Keratinocyte (primary cell): Measurements from ENCODE around the gene SHANK1. TPM values are rescaled to one million over a fixed set of nuclear protein-coding genes. Genes with fewer than 3 reads are reported as not detected.

Experiments
- DNase-seq: peaks from one replicate; pipeline ENCODE4 v3.0.0-alpha.2; 2011; ENCODE audit warnings: low read depth, missing footprints, low spot score
- FAIRE-seq: peaks from 2 replicates; lab custom pipeline; 2011; peaks lifted over from hg19 to GRCh38; lab: Jason Lieb, UNC
- H2AFZ ChIP-seq: 2 replicates; pipeline ENCODE4 v1.6.0; 2012; ENCODE audit warnings: low read length, control low read depth, inconsistent platforms; ENCODE audit not compliant: control insufficient read depth
- H3K27ac ChIP-seq: 2 replicates; pipeline ENCODE4 v1.5.1; 2011; ENCODE audit warnings: low read length; ENCODE audit not compliant: control insufficient read depth, insufficient read depth
- H3K27me3 ChIP-seq: 3 replicates; pipeline ENCODE4 v1.6.0; 2011; ENCODE audit warnings: low read length; ENCODE audit not compliant: control insufficient read depth, insufficient read depth; ENCODE audit errors: extremely low read depth
- H3K36me3 ChIP-seq, 2 experiments: 2 replicates in 1 of 2; 3 replicates in 1 of 2; pipeline ENCODE4 v1.5.1; 2011; ENCODE audit warnings: low read length in 2 of 2, mild to moderate bottlenecking in 1 of 2; ENCODE audit not compliant: control insufficient read depth in 2 of 2, insufficient read depth in 2 of 2; ENCODE audit errors: extremely low read depth in 1 of 2
- H3K4me1 ChIP-seq: 3 replicates; pipeline ENCODE4 v1.5.1; 2011; ENCODE audit warnings: low read length; ENCODE audit not compliant: control insufficient read depth, insufficient read depth; ENCODE audit errors: extremely low read depth
- H3K4me2 ChIP-seq: 3 replicates; pipeline ENCODE4 v1.6.0; 2011; ENCODE audit warnings: low read depth, low read length; ENCODE audit not compliant: control insufficient read depth, insufficient read depth; ENCODE audit errors: extremely low read depth
- H3K4me3 ChIP-seq, 3 experiments: fragments of 200-600 bp in 1 of 3; sonication (generic) in 1 of 3; 2 replicates in 2 of 3; 3 replicates in 1 of 3; pipeline ENCODE4 v1.5.1; 2011 to 2016; ENCODE audit warnings: low read length in 3 of 3, mild to moderate bottlenecking in 3 of 3, control low read depth in 2 of 3, inconsistent platforms in 1 of 3, low read depth in 1 of 3, mixed read lengths in 1 of 3, mixed run types in 1 of 3, moderate library complexity in 1 of 3; ENCODE audit not compliant: control insufficient read depth in 2 of 3, insufficient read depth in 2 of 3; ENCODE audit errors: extremely low read depth in 1 of 3
- H3K79me2 ChIP-seq: 2 replicates; pipeline ENCODE4 v1.6.0; 2012; ENCODE audit warnings: low read length; ENCODE audit not compliant: control insufficient read depth, insufficient read depth
- H3K9ac ChIP-seq: 3 replicates; pipeline ENCODE4 v1.6.0; 2011; ENCODE audit warnings: low read length; ENCODE audit not compliant: control insufficient read depth, insufficient read depth; ENCODE audit errors: extremely low read depth
- H3K9me1 ChIP-seq: 3 replicates; pipeline ENCODE4 v1.6.0; 2011; ENCODE audit warnings: low read length; ENCODE audit not compliant: control insufficient read depth, insufficient read depth; ENCODE audit errors: extremely low read depth
- H3K9me3 ChIP-seq: 2 replicates; pipeline ENCODE4 v1.5.1; 2012; ENCODE audit warnings: low read depth, low read length; ENCODE audit not compliant: control insufficient read depth
- H4K20me1 ChIP-seq: 3 replicates; pipeline ENCODE4 v1.6.0; 2011; ENCODE audit warnings: low read length; ENCODE audit not compliant: control insufficient read depth, insufficient read depth; ENCODE audit errors: extremely low read depth
- CTCF ChIP-seq, 3 experiments: IDR thresholded peaks in 1 of 3; conservative IDR thresholded peaks in 1 of 3; optimal IDR thresholded peaks in 1 of 3; 2 replicates in 2 of 3; 3 replicates in 1 of 3; pipeline versions ENCODE3 to v1.5.1; 2011; ENCODE audit warnings: low read length in 3 of 3, mild to moderate bottlenecking in 3 of 3, moderate library complexity in 2 of 3, control low read depth in 1 of 3, inconsistent platforms in 1 of 3; ENCODE audit not compliant: insufficient read depth in 2 of 3; ENCODE audit errors: extremely low read depth in 1 of 3
- EZH2 ChIP-seq: IDR thresholded peaks from one replicate; pipeline ENCODE4 v1.6.1; 2012; ENCODE audit warnings: inconsistent platforms, mild to moderate bottlenecking, low read length, moderate library complexity
- dilution Hi-C: fragments of 300-500 bp; cut with MboI; formaldehyde crosslinking; loops from one replicate; pipeline ENCODE4 v1.7.0; 2020; ENCODE audit warnings: low sequenced_read_pairs; ENCODE audit not compliant: extremely low pct_ligation_motif_present
- polyA plus RNA-seq, 5 experiments: library from polyadenylated mRNA; depleted of rRNA in 3 of 5; stranded (reverse) in 3 of 5; stranded (forward) in 1 of 5; unstranded in 1 of 5; fragments of >200 nt; gene quantifications; 1 replicate in 1 of 5; 2 replicates in 3 of 5; 3 replicates in 1 of 5; pipeline versions ENCODE4 v1.2.1 to v1.2.3, GENCODE V29; 2011 to 2012; ENCODE audit warnings: missing spikeins in 2 of 5, low read depth in 1 of 5, low replicate concordance in 1 of 5

Gene SHANK1
- polyA plus RNA-seq, 1 donor (not counting 4 experiments of a cell fraction or from before 2014, with no cell fraction given) = 0.51 TPM

- Histone ChIP-seq H3K4me3 (peak overlapping the region; percentile 70 to 84 (median 72)), H3K4me1 (peaks cover 14% of the 10 kb centered on the region), H3K79me2 (no peaks in the 10 kb centered on the region), H3K4me2 (peak overlapping the region; percentile 88), H3K9ac (peak overlapping the region; percentile 76), H3K9me1 (no peaks in the 10 kb centered on the region), H3K9me3 (no peaks in the 10 kb centered on the region), H3K27ac (peak overlapping the region; percentile 55), H4K20me1 (peaks cover 4% of the 10 kb centered on the region), H3K27me3 (peaks cover 11% of the 10 kb centered on the region), H2AFZ (peak overlapping the region; percentile 94), H3K36me3 (no peaks in the 10 kb centered on the region)
- peak; percentile 50 to 80 (median 80) for TF ChIP-seq CTCF (optimal IDR thresholded peaks at IDR 0.05 in 1 of 3, IDR thresholded peaks at IDR 0.05 in 1 of 3, conservative IDR thresholded peaks at IDR 0.05 in 1 of 3; ENCODE audit: extremely low read depth in 1 of 3, insufficient read depth in 2 of 3, low read length in 3 of 3)
- TF ChIP-seq EZH2 = no peak
- DNase-seq (peak; percentile 96), FAIRE-seq (peak; percentile 79)
- dilution Hi-C loops = no loop called here
Observed at GRCh38 chr19:50724522-50725217, 5.1 kb upstream of the SHANK1 start.

GRCh38 chr19:50723735-50724521, 4.3 kb upstream of the SHANK1 start:
- TF ChIP-seq EZH2 (no peak), CTCF (optimal IDR thresholded peaks at IDR 0.05 in 1 of 3, IDR thresholded peaks at IDR 0.05 in 1 of 3, conservative IDR thresholded peaks at IDR 0.05 in 1 of 3; ENCODE audit: extremely low read depth in 1 of 3, insufficient read depth in 2 of 3, low read length in 3 of 3) (no peak)
- Histone ChIP-seq H3K27ac (no peak overlapping the region), H3K9ac (peak overlapping the region; percentile 76), H3K79me2 (no peaks in the 10 kb centered on the region), H3K9me3 (no peaks in the 10 kb centered on the region), H3K36me3 (no peaks in the 10 kb centered on the region), H3K9me1 (no peaks in the 10 kb centered on the region), H4K20me1 (peaks cover 4% of the 10 kb centered on the region), H2AFZ (peak overlapping the region; percentile 94), H3K4me3 (peak overlapping the region; percentile 70 to 84 (median 70)), H3K4me2 (peak overlapping the region; percentile 77), H3K4me1 (peaks cover 14% of the 10 kb centered on the region), H3K27me3 (peaks cover 11% of the 10 kb centered on the region)
- dilution Hi-C loops = no loop called here
- FAIRE-seq (no peak), DNase-seq (no peak)
